CD4-positive, alpha-beta T cell (primary cell): ENCODE data around the gene AURKAIP1. TPM values are rescaled to one million over a fixed set of nuclear protein-coding genes. Genes with fewer than 3 reads are reported as not detected.
A peak's percentile ranks its signal among the peaks of the same experiment; 100 is the strongest.
"Not testable (repeated sequence)": the region's sequence is repeated elsewhere in the genome, so short reads cannot be mapped to it uniquely, and the experiment has no call there.

Experiments used
- ATAC-seq: fragments of 200-7000 bp; cut with Tn5 transposase; one replicate; pipeline ENCODE4 v1.10.0; 2022; ENCODE audit warnings: mild to moderate bottlenecking; ENCODE audit not compliant: poor library complexity
- CTCF ChIA-PET: fragments of 350-600 bp; sonication (Branson Sonifier 250); formaldehyde crosslinking; loops from one replicate; lab custom pipeline; 2021; ENCODE audit warnings: antibody characterized with exemption, inconsistent platforms; lab: Charles Lee
- POLR2A ChIA-PET: fragments of 350-600 bp; sonication (Branson Sonifier 250); formaldehyde crosslinking; loops from one replicate; lab custom pipeline; 2021; ENCODE audit warnings: antibody characterized with exemption, inconsistent platforms; lab: Charles Lee
- DNase-seq, 14 experiments: peaks; one replicate each; pipeline ENCODE4 v3.0.0-alpha.2; 2013 to 2020; ENCODE audit warnings: mixed read lengths in 2 of 14
- H3K27ac ChIP-seq, 2 donors: one replicate each; pipeline versions ENCODE4 v1.5.1 to v1.7.0; 2013; ENCODE audit warnings: low read length in 2 of 2, low read depth in 1 of 2, mild to moderate bottlenecking in 1 of 2
- H3K27me3 ChIP-seq, 2 experiments: 1 replicate in 1 of 2; 2 replicates in 1 of 2; pipeline versions ENCODE4 v1.6.1 to v1.7.0; 2013; ENCODE audit warnings: low read length in 2 of 2, control low read depth in 1 of 2, mild to moderate bottlenecking in 1 of 2, moderate library complexity in 1 of 2; ENCODE audit not compliant: insufficient read depth in 2 of 2, control insufficient read depth in 1 of 2
- H3K36me3 ChIP-seq: one replicate; pipeline ENCODE4 v1.6.1; 2013; ENCODE audit warnings: low read length, control low read depth; ENCODE audit not compliant: insufficient read depth
- H3K4me1 ChIP-seq: one replicate; pipeline ENCODE4 v1.6.1; 2013; ENCODE audit warnings: low read length, control low read depth; ENCODE audit not compliant: insufficient read depth
- H3K4me3 ChIP-seq: one replicate; pipeline ENCODE4 v1.5.1; 2013; ENCODE audit warnings: mild to moderate bottlenecking, low read length, moderate library complexity
- H3K9me3 ChIP-seq, 2 experiments: 1 replicate in 1 of 2; 2 replicates in 1 of 2; pipeline versions ENCODE4 v1.6.1 to v1.7.0; 2013; ENCODE audit warnings: low read length in 2 of 2, mild to moderate bottlenecking in 2 of 2, control low read depth in 1 of 2, moderate library complexity in 1 of 2; ENCODE audit not compliant: control insufficient read depth in 1 of 2, insufficient read depth in 1 of 2
- H3K27ac Mint-ChIP-seq: one replicate; pipeline ENCODE4 v1.8.0; 2020; ENCODE audit warnings: mixed read lengths
- H3K27me3 Mint-ChIP-seq: one replicate; pipeline ENCODE4 v1.8.0; 2021; ENCODE audit warnings: mixed read lengths
- H3K36me3 Mint-ChIP-seq: one replicate; pipeline ENCODE4 v1.8.0; 2021; ENCODE audit warnings: low read depth, mixed read lengths
- H3K4me1 Mint-ChIP-seq: one replicate; pipeline ENCODE4 v1.8.0; 2021; ENCODE audit warnings: low read depth, mixed read lengths
- H3K4me3 Mint-ChIP-seq: one replicate; pipeline ENCODE4 v1.8.0; 2020; ENCODE audit warnings: mild to moderate bottlenecking, mixed read lengths
- H3K9me3 Mint-ChIP-seq: one replicate; pipeline ENCODE4 v1.8.0; 2020; ENCODE audit warnings: mixed read lengths
- CTCF ChIP-seq: fragments of 200-600 bp; IDR thresholded peaks from one replicate; pipeline ENCODE4 v1.8.0; 2022; ENCODE audit warnings: antibody characterized with exemption, mild to moderate bottlenecking
- intact Hi-C, 2 experiments: fragments of 100-400 bp; cut with DNase I in 1 of 2; cut with micrococcal nuclease in 1 of 2; formaldehyde crosslinking; loops; one replicate each; pipeline versions ENCODE4 v1.15.1 to v1.9.0; 2023 to 2025; cut with DNase I, micrococcal nuclease
- total RNA-seq, 174 experiments: library from RNA in 2 of 174; stranded (reverse) in 2 of 174; gene quantifications; one replicate each; pipeline ENCODE4 v1.2.3 and lab custom pipeline; 2021 to 2026

Gene AURKAIP1
- total RNA-seq, 2 experiments from 2014 or later = 59.2 to 64.6 TPM

- peaks cover 54% of the 10 kb centered on the region for H3K4me1 ChIP-seq
- peaks cover 10% of the 10 kb centered on the region for H3K36me3 Mint-ChIP-seq
- no peaks in the 10 kb centered on the region for H3K9me3 Mint-ChIP-seq
- TF ChIP-seq CTCF = peak; percentile 93
- no peaks in the 10 kb centered on the region for H3K27me3 Mint-ChIP-seq
- peak overlapping the region; percentile 80 for H3K4me3 Mint-ChIP-seq
- H3K4me1 Mint-ChIP-seq = peaks cover 43% of the 10 kb centered on the region
- H3K4me3 ChIP-seq = peak overlapping the region; percentile 45
- peaks cover 4% of the 10 kb centered on the region for H3K36me3 ChIP-seq
- intact Hi-C loops = loop anchor here (1.0 to 10.0 kb wide), 6 partner anchors 17 to 339 kb away; partner anchors contain the start of genes ACAP3 (in 1 of the 2), DVL1 (in 1 of the 2) and PUSL1 (in 1 of the 2)
- ChIA-PET POLR2A (interaction anchor here (0.7 to 4.1 kb wide), 6 partner anchors 18 to 408 kb away, joined by 3 to 23 read pairs (median 5); partner anchors contain the start of genes CCNL2 and DVL1), CTCF (interaction anchor here (0.6 to 1.8 kb wide), 7 partner anchors 18 to 241 kb away, joined by 3 to 10 read pairs (median 3); partner anchors contain the start of gene CCNL2)
- peak overlapping the region in 1 of 2 donors; percentile 59 for H3K27ac ChIP-seq
- ATAC-seq = peak; percentile 26
- peak; percentile 64 to 84 (median 73) for DNase-seq
- H3K9me3 ChIP-seq = peaks cover 0 to 6% of the 10 kb centered on the region in 2 experiments
- H3K27me3 ChIP-seq = no peaks in the 10 kb centered on the region
- peak overlapping the region; percentile 88 for H3K27ac Mint-ChIP-seq
These were observed 3.0 kb downstream of the AURKAIP1 start for GRCh38 chr1:1371746-1372711.

GRCh38 chr1:1371364-1371745, 3.7 kb downstream of the AURKAIP1 start:
- peaks cover 0 to 6% of the 10 kb centered on the region in 2 experiments for H3K9me3 ChIP-seq
- ATAC-seq (peak; percentile 73), DNase-seq (peak in 11 of 14 experiments; percentile 30 to 95 (median 75))
- no peaks in the 10 kb centered on the region for H3K27me3 ChIP-seq
- H3K27ac ChIP-seq = peak overlapping the region in 1 of 2 donors; percentile 59
- peak overlapping the region; percentile 45 for H3K4me3 ChIP-seq
- CTCF ChIA-PET = interaction anchor here (0.6 to 1.8 kb wide), 7 partner anchors 18 to 242 kb away, joined by 3 to 10 read pairs (median 3); partner anchors contain the start of genes CCNL2 and MRPL20
- no peak for TF ChIP-seq CTCF
- Mint-ChIP-seq H3K4me1 (peaks cover 43% of the 10 kb centered on the region), H3K27me3 (no peaks in the 10 kb centered on the region), H3K36me3 (peaks cover 10% of the 10 kb centered on the region), H3K27ac (peak overlapping the region; percentile 88), H3K9me3 (no peaks in the 10 kb centered on the region), H3K4me3 (peak overlapping the region; percentile 80)
- POLR2A ChIA-PET = interaction anchor here (0.7 to 4.1 kb wide), 6 partner anchors 17 to 408 kb away, joined by 3 to 23 read pairs (median 5); partner anchors contain the start of genes CCNL2 and DVL1
- intact Hi-C loops = loop anchor here in 1 of 2 experiments (2.0 to 10.0 kb wide), 2 partner anchors 17 to 67 kb away; partner anchors contain the start of genes ACAP3 and PUSL1
- peaks cover 4% of the 10 kb centered on the region for H3K36me3 ChIP-seq
- H3K4me1 ChIP-seq = peaks cover 54% of the 10 kb centered on the region

- Histone ChIP-seq H3K4me1 (peaks cover 49% of the 10 kb centered on the region), H3K9me3 (peaks cover 0 to 6% of the 10 kb centered on the region in 2 experiments), H3K27me3 (no peaks in the 10 kb centered on the region), H3K36me3 (peaks cover 4% of the 10 kb centered on the region), H3K4me3 (no peak overlapping the region), H3K27ac (no peak overlapping the region)
- H3K27me3 Mint-ChIP-seq = no peaks in the 10 kb centered on the region
- peaks cover 43% of the 10 kb centered on the region for H3K4me1 Mint-ChIP-seq
- no peak for TF ChIP-seq CTCF
- H3K36me3 Mint-ChIP-seq = peaks cover 10% of the 10 kb centered on the region
- peak overlapping the region; percentile 80 for H3K4me3 Mint-ChIP-seq
- intact Hi-C loops = loop anchor here in 1 of 2 experiments (2.0 to 10.0 kb wide), 2 partner anchors 16 to 66 kb away; partner anchors contain the start of genes ACAP3 and PUSL1
- H3K27ac Mint-ChIP-seq = peak overlapping the region; percentile 88
- POLR2A ChIA-PET = interaction anchor here (2.8 to 4.1 kb wide), 2 partner anchors 16 to 29 kb away, joined by 12 to 23 read pairs; partner anchors contain the start of gene CCNL2
- no peaks in the 10 kb centered on the region for H3K9me3 Mint-ChIP-seq
- ATAC-seq = no peak
- CTCF ChIA-PET = interaction anchor here (0.6 to 1.8 kb wide), 5 partner anchors 17 to 134 kb away, joined by 3 to 10 read pairs (median 4); partner anchors contain the start of genes CCNL2 and MRPL20
- no peak for DNase-seq
These were observed 4.2 kb downstream of the AURKAIP1 start for GRCh38 chr1:1370771-1371300.

- peaks cover 39% of the 10 kb centered on the region for H3K4me1 Mint-ChIP-seq
- H3K27ac Mint-ChIP-seq = peak overlapping the region; percentile 88
These were observed 4.9 kb downstream of the AURKAIP1 start for GRCh38 chr1:1370094-1370493.

More at GRCh38 chr1:1370094-1370493, 4.9 kb downstream of the AURKAIP1 start:
- peak overlapping the region; percentile 25 for H3K4me3 Mint-ChIP-seq
- intact Hi-C loops = loop anchor here in 1 of 2 experiments (2.0 to 10.0 kb wide), 2 partner anchors 15 to 65 kb away; partner anchors contain the start of genes ACAP3 and PUSL1
- DNase-seq, H3K36me3 ChIP-seq, H3K36me3 Mint-ChIP-seq, H3K27ac ChIP-seq, H3K27me3 ChIP-seq, H3K27me3 Mint-ChIP-seq, H3K9me3 ChIP-seq, H3K4me3 ChIP-seq, ATAC-seq, H3K9me3 Mint-ChIP-seq, CTCF ChIA-PET: not testable (repeated sequence)
- POLR2A ChIA-PET = interaction anchor here (2.8 to 4.1 kb wide), 2 partner anchors 16 to 30 kb away, joined by 12 to 23 read pairs; partner anchors contain the start of gene CCNL2
- H3K4me1 ChIP-seq = peaks cover 44% of the 10 kb centered on the region
